Esophagus squamous epithelium (tissue), 5 donors: ENCODE data around the gene CAB39L. TPM values are rescaled to one million over a fixed set of nuclear protein-coding genes. Genes with fewer than 3 reads are reported as not detected.
A peak's percentile ranks its signal among the peaks of the same experiment; 100 is the strongest.

Experiments used
- DNase-seq: peaks from one replicate; lab custom pipeline; 2025; lab: John Stamatoyannopoulos, UW
- H3K27ac ChIP-seq, 4 donors: fragments of 200-600 bp; sonication (generic); one replicate each; pipeline ENCODE4 v1.5.1; 2016 to 2019; ENCODE audit warnings: mild to moderate bottlenecking in 1 of 4
- H3K27me3 ChIP-seq, 4 donors: fragments of 200-600 bp; sonication (generic); 1 replicate in 3 of 4; 2 replicates in 1 of 4; pipeline versions ENCODE4 v1.5.1 to v1.6.0; 2017 to 2021; ENCODE audit warnings: antibody characterized with exemption in 1 of 4
- H3K36me3 ChIP-seq, 3 donors: fragments of 200-600 bp; sonication (generic); one replicate each; pipeline ENCODE4 v1.5.1; 2016 to 2019
- H3K4me1 ChIP-seq, 3 donors: fragments of 200-600 bp; sonication (generic); one replicate each; pipeline ENCODE4 v1.5.1; 2017 to 2019
- H3K4me3 ChIP-seq, 4 donors: fragments of 200-600 bp; sonication (generic); 1 replicate in 3 of 4; 2 replicates in 1 of 4; pipeline ENCODE4 v1.5.1; 2016 to 2019; ENCODE audit warnings: mild to moderate bottlenecking in 2 of 4, moderate library complexity in 1 of 4
- H3K9me3 ChIP-seq, 3 donors: fragments of 200-600 bp; sonication (generic); one replicate each; pipeline ENCODE4 v1.5.1; 2016 to 2019
- POLR2A ChIP-seq, 4 donors: fragments of 450-650 bp; IDR thresholded peaks; one replicate each; pipeline ENCODE4 v1.6.1; 2017; ENCODE audit warnings: antibody characterized with exemption in 4 of 4, mild to moderate bottlenecking in 4 of 4, moderate library complexity in 3 of 4
- WGBS, 2 donors: methylation state at CpG; one replicate each; pipeline ENCODE4 v1.1.5; 2018; 5-methylcytosine and 5-hydroxymethylcytosine counted together
- intact Hi-C: fragments of 100-400 bp; cut with DNase I; formaldehyde crosslinking; loops from one replicate; pipeline ENCODE4 v1.15.0; 2022
- total RNA-seq, 4 donors: library from RNA; depleted of rRNA; stranded (reverse); fragments of >200 nt; gene quantifications; one replicate each; pipeline ENCODE4 v1.1.0, GENCODE V29; 2016
- TF ChIP-seq, protein P1 (sequence below), 6 experiments: fragments of 450-650 bp in 4 of 6; fragments of 200-600 bp in 2 of 6; sonication (generic) in 2 of 6; IDR thresholded peaks; one replicate each; pipeline ENCODE4 v1.5.1; 2016 to 2019; ENCODE audit warnings: antibody characterized with exemption in 6 of 6, mild to moderate bottlenecking in 4 of 6, moderate library complexity in 4 of 6
- donor health status: DM: yes; HTN: yes; CAD: no.

Gene CAB39L
- 10 to 100 TPM; 16.9 to 29.2 (median 21.2) TPM for total RNA-seq

DNA sequence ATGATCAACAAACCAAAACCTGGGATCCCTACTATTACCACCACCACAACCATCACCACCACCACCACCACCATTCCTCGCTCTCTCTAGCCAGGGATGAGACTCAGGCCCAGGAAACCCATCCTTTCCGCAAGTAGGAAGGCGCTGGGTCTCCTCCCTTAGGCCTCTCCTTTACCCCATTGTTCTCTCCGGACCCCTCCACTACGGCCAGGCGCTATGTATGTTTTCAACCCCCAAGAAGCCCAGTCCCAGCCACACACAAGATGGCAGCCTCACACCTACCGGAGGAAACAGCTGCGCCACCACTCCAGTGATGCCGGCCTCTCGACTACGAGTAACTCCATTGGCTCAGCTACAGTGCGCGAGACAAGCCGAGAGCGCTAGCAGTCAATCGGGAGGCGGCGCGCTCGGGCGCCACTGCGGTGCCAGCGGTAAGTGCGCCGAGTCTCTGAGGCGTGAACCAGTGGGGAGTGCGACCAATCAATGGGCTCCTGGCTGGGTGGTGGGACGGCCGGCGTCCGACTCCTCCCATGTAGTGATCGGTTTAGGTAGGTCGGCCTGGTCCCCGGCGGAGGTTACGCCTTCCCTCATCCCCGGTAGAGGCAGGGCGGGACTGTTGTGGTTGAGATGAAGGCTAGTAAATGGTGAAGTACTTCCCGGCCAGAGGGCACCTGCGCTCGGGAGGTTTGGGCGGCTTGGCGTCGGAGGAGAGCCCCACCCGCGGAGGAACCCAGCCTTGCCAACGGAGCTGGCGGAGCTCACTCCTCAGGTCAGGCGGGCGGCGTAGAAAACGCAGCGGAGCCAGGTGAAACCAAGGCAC lies at the start of gene CAB39L, which contains the start of gene SETDB2:
CAB39L (minus strand) TSS at position 361 of the 820 bp plus-strand sequence. CDS start 61,154 bp downstream, outside the sequence.
SETDB2 (plus strand) TSS at position 571 of the 820 bp plus-strand sequence. CDS start 7,620 bp downstream, outside the sequence.
- Histone ChIP-seq H3K27ac (peak within 1 kb of the TSS; percentile 89 to 96 (median 92)), H3K36me3 (no peaks in the 10 kb centered on the region), H3K4me1 (peaks cover 6 to 49% (median 10%) of the 10 kb centered on the region in 3 donors), H3K4me3 (peak within 1 kb of the TSS; percentile 57 to 83 (median 70)), H3K9me3 (no peaks in the 10 kb centered on the region), H3K27me3 (no peaks in the 10 kb centered on the region)
- TF ChIP-seq POLR2A (IDR thresholded peaks at IDR 0.05) = peak in 3 of 4 donors; percentile 13 to 95 (median 84)
- TF ChIP-seq, protein P1, sequence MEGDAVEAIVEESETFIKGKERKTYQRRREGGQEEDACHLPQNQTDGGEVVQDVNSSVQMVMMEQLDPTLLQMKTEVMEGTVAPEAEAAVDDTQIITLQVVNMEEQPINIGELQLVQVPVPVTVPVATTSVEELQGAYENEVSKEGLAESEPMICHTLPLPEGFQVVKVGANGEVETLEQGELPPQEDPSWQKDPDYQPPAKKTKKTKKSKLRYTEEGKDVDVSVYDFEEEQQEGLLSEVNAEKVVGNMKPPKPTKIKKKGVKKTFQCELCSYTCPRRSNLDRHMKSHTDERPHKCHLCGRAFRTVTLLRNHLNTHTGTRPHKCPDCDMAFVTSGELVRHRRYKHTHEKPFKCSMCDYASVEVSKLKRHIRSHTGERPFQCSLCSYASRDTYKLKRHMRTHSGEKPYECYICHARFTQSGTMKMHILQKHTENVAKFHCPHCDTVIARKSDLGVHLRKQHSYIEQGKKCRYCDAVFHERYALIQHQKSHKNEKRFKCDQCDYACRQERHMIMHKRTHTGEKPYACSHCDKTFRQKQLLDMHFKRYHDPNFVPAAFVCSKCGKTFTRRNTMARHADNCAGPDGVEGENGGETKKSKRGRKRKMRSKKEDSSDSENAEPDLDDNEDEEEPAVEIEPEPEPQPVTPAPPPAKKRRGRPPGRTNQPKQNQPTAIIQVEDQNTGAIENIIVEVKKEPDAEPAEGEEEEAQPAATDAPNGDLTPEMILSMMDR (IDR thresholded peaks at IDR 0.05) = peak in 5 of 6 experiments; percentile 28 to 61 (median 50)
- WGBS, 2 donors = 1 to 3% methylated on average over 9 to 28 of the region's 53 CpGs
- intact Hi-C loops = no loop called here
- DNase-seq = peak; percentile 98

DNA sequence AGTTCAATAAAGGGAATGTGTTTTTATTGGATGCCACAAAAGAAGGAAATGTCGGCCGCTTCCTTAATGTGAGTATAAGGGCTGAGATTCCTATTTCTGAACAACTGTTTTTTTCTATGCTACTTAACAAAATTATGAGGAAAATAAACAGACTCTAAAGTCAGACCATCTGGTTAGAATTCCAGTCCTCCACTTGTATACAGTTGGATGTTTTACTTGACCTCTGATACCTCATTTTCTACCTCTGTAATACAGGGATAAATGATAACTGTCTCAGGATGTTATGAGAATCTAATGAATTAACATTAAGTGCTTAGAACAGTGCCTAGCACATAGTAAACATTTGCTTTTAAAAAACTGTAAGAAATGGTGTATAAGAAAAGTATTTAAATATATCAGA lies 44.7 kb upstream of the CAB39L start:
- Histone ChIP-seq H3K4me1 (no peaks in the 10 kb centered on the region), H3K27ac (no peak overlapping the region), H3K36me3 (peaks cover 0 to 59% (median 0%) of the 10 kb centered on the region in 3 donors), H3K4me3 (no peak overlapping the region), H3K27me3 (no peaks in the 10 kb centered on the region), H3K9me3 (no peaks in the 10 kb centered on the region)
- WGBS, 2 donors = 85 to 89% methylated on average over 2 of the region's 2 CpGs
- DNase-seq = no peak
- intact Hi-C loops = no loop called here
- TF ChIP-seq, protein P1 (IDR thresholded peaks at IDR 0.05) = no peak
- no peak for TF ChIP-seq POLR2A (IDR thresholded peaks at IDR 0.05)

DNA sequence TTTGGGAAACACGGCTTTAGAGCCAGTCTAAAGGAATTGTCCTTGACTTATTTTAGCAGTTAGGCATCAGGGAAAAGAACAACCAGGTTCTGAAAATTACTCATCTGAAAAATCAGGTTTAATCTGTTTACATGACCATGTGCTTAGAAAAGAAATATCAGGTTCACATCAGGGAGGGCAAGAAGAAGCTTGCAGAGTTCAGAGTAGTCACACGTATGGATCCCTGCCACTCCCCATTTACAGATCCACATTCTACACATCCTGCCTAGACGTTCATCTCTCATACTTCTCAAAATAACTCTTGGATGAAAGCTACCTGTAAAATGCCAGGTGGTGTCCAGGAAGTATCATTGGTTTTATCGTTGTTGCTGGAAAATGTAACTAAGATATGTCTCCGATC lies 37.9 kb upstream of the CAB39L start:
- 35 to 39% methylated on average over 5 of the region's 5 CpGs for WGBS, 2 donors
- H3K4me3 ChIP-seq = no peak overlapping the region
- intact Hi-C loops = no loop called here
- H3K4me1 ChIP-seq = peaks cover 0 to 13% (median 0%) of the 10 kb centered on the region in 3 donors
- no peaks in the 10 kb centered on the region for H3K27me3 ChIP-seq
- H3K27ac ChIP-seq = no peak overlapping the region
- no peaks in the 10 kb centered on the region for H3K9me3 ChIP-seq
- H3K36me3 ChIP-seq = peaks cover 0 to 85% (median 12%) of the 10 kb centered on the region in 3 donors
- DNase-seq = no peak
- TF ChIP-seq, protein P1 (IDR thresholded peaks at IDR 0.05) = no peak
- no peak for TF ChIP-seq POLR2A (IDR thresholded peaks at IDR 0.05)

DNA sequence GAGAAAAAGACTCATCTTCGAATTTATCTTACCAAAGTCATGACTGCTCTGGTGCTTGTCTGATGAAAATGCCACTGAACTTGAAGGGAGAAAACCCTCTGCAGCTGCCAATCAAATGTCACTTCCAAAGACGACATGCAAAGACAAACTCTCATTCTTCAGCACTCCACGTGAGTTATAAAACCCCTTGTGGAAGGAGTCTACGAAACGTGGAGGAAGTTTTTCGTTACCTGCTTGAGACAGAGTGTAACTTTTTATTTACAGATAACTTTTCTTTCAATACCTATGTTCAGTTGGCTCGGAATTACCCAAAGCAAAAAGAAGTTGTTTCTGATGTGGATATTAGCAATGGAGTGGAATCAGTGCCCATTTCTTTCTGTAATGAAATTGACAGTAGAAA lies 32.7 kb upstream of the CAB39L start:
- H3K27me3 ChIP-seq = no peaks in the 10 kb centered on the region
- H3K4me1 ChIP-seq = peaks cover 0 to 11% (median 0%) of the 10 kb centered on the region in 3 donors
- DNase-seq = no peak
- no peak overlapping the region for H3K27ac ChIP-seq
- TF ChIP-seq, protein P1 (IDR thresholded peaks at IDR 0.05) = no peak
- TF ChIP-seq POLR2A (IDR thresholded peaks at IDR 0.05) = no peak
- H3K4me3 ChIP-seq = no peak overlapping the region
- intact Hi-C loops = no loop called here
- no peaks in the 10 kb centered on the region for H3K9me3 ChIP-seq
- H3K36me3 ChIP-seq = peaks cover 0 to 93% (median 14%) of the 10 kb centered on the region in 3 donors
- WGBS, 2 donors = 88 to 96% methylated on average over 7 of the region's 7 CpGs

DNA sequence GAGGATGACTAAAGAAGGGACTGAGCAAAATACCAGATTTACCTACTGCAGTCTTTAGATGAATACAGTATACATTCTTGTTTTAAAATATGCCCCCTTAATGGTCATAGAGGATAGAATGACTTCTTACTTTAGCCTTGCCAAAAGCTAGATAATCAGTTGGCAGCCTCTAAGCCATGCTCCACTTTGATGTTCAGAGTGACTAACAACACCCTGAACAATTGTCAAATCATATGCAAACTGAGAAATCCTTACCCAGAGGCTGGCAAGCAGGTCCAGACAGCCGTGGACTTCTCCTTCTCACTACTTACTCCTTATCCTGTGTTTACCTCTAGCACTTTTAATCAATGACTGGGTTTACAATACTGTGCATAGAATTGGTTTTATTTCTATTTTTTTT lies 28.3 kb upstream of the CAB39L start:
- no peak for DNase-seq
- Histone ChIP-seq H3K9me3 (no peaks in the 10 kb centered on the region), H3K4me1 (peaks cover 0 to 5% (median 0%) of the 10 kb centered on the region in 3 donors), H3K36me3 (peaks cover 0 to 92% (median 7%) of the 10 kb centered on the region in 3 donors), H3K27ac (no peak overlapping the region), H3K4me3 (no peak overlapping the region), H3K27me3 (no peaks in the 10 kb centered on the region)
- WGBS, 2 donors = 10 to 43% methylated on average over 1 of the region's 1 CpG
- TF ChIP-seq, protein P1 (IDR thresholded peaks at IDR 0.05) = no peak
- TF ChIP-seq POLR2A (IDR thresholded peaks at IDR 0.05) = no peak
- intact Hi-C loops = no loop called here
